ENCODE results near the gene ELAVL1. TPM values are rescaled to one million over a fixed set of nuclear protein-coding genes. Genes with fewer than 3 reads are reported as not detected.
A peak's percentile ranks its signal among the peaks of the same experiment; 100 is the strongest.

The ELAVL1 gene
- total and polyA plus RNA-seq, 2 of the 13 experiments (the other 11 are each of a cell fraction or from before 2014, with no cell fraction given) = 27.9 to 38.4 TPM

DNA sequence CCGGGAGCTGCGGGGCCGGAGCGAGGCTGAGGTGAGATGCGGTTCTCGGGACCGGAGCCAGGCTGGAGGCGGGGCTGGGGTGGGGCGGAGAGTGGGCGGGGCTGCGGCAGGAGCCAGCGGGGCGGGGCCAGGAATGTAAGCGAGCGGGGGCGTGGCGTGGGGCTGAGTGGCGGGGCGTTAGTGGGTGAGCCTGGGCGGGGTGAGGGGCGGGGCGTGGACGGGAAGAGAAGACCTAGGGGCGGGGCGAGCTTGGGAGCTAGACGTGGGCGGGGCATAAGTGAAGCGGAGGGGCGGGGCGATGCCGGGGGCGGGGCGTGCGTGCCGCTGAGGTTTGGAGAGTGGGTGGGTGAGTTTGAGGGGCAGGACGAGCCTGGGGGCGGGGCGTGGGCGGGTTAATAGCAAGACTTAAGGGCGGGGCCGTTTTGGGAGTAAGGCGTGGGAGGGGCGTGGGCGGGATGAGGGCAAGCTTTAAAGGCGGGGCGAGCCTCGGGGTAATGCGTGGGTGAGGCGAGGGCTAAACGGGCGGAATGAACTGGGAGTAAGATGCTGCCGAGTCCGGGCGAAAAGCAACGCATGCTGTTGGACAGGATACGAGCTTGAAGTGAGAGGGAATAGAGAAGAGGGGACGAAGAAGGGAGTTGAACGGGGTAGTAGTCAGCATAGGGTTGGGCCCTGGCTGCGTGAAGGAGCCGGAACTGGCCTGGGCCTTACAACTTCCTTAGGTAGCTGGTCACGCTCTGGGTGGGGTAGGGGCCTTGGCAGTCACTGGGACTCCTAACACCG is 84.7 kb downstream of the ELAVL1 start (continued):
- TF ChIP-seq ZNF704 (CRISPR knock-in tag; IDR thresholded peaks at IDR 0.05; ENCODE audit: borderline replicate concordance) (no peak), PRPF4 (IDR thresholded peaks at IDR 0.05; ENCODE audit: low read depth, low read length, poor library complexity, severe bottlenecking) (no peak), SP1 (IDR thresholded peaks at IDR 0.05) (no peak), SP1 (CRISPR knock-in tag; IDR thresholded peaks at IDR 0.05) (peak; percentile 27; the same call in 1 of the 2 replicates), ATF2 (CRISPR knock-in tag; IDR thresholded peaks at IDR 0.05) (no peak), REXO4 (CRISPR knock-in tag; IDR thresholded peaks at IDR 0.05; ENCODE audit: borderline replicate concordance) (no peak), ZNF737 (CRISPR knock-in tag; IDR thresholded peaks at IDR 0.05; ENCODE audit: borderline replicate concordance) (no peak), ZNF333 (CRISPR knock-in tag; IDR thresholded peaks at IDR 0.05; ENCODE audit: borderline replicate concordance) (no peak), ZNF556 (CRISPR knock-in tag; IDR thresholded peaks at IDR 0.05; ENCODE audit: borderline replicate concordance) (0 out of 2 replicates have a peak, but pooled peaks have one; percentile 11), ZNF234 (CRISPR knock-in tag; conservative IDR thresholded peaks at IDR 0.05) (no peak), ZNF335 (CRISPR knock-in tag; IDR thresholded peaks at IDR 0.05) (no peak), HNF4G (IDR thresholded peaks at IDR 0.05; ENCODE audit: borderline replicate concordance, low read depth, low read length) (no peak), HNF4G (CRISPR knock-in tag; IDR thresholded peaks at IDR 0.05; ENCODE audit: borderline replicate concordance, low read depth) (no peak), SP5 (CRISPR knock-in tag; IDR thresholded peaks at IDR 0.05; ENCODE audit: borderline replicate concordance, low read depth) (peak; percentile 28; the same call in 1 of the 2 replicates), ETS1 (CRISPR knock-in tag; IDR thresholded peaks at IDR 0.05) (no peak), SMARCE1 (IDR thresholded peaks at IDR 0.05; ENCODE audit: borderline replicate concordance) (no peak), CENPX (CRISPR knock-in tag; IDR thresholded peaks at IDR 0.05) (no peak), ZNF788 (CRISPR knock-in tag; IDR thresholded peaks at IDR 0.05; ENCODE audit: borderline replicate concordance) (peak; percentile 45; the same call in 1 of the 2 replicates), SNAPC2 (CRISPR knock-in tag; IDR thresholded peaks at IDR 0.05) (no peak), ZFYVE20 (CRISPR knock-in tag; IDR thresholded peaks at IDR 0.05; ENCODE audit: borderline replicate concordance, low read depth) (no peak), ZKSCAN5 (CRISPR knock-in tag; IDR thresholded peaks at IDR 0.05) (no peak), ARNTL (CRISPR knock-in tag; IDR thresholded peaks at IDR 0.05) (0 out of 2 replicates have a peak, but pooled peaks have one; percentile 24)
- TF ChIP-seq, protein P1, sequence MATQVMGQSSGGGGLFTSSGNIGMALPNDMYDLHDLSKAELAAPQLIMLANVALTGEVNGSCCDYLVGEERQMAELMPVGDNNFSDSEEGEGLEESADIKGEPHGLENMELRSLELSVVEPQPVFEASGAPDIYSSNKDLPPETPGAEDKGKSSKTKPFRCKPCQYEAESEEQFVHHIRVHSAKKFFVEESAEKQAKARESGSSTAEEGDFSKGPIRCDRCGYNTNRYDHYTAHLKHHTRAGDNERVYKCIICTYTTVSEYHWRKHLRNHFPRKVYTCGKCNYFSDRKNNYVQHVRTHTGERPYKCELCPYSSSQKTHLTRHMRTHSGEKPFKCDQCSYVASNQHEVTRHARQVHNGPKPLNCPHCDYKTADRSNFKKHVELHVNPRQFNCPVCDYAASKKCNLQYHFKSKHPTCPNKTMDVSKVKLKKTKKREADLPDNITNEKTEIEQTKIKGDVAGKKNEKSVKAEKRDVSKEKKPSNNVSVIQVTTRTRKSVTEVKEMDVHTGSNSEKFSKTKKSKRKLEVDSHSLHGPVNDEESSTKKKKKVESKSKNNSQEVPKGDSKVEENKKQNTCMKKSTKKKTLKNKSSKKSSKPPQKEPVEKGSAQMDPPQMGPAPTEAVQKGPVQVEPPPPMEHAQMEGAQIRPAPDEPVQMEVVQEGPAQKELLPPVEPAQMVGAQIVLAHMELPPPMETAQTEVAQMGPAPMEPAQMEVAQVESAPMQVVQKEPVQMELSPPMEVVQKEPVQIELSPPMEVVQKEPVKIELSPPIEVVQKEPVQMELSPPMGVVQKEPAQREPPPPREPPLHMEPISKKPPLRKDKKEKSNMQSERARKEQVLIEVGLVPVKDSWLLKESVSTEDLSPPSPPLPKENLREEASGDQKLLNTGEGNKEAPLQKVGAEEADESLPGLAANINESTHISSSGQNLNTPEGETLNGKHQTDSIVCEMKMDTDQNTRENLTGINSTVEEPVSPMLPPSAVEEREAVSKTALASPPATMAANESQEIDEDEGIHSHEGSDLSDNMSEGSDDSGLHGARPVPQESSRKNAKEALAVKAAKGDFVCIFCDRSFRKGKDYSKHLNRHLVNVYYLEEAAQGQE (IDR thresholded peaks at IDR 0.05; ENCODE audit: borderline replicate concordance in 1 of 2, low read depth in 1 of 2, low read length in 2 of 2) = no peak
